HL-60/S4 (cell line): ENCODE results near the gene GPN1.
"Not testable (repeated sequence)": the region's sequence is repeated elsewhere in the genome, so short reads cannot be mapped to it uniquely, and the experiment has no call there.

Experiments
- in situ Hi-C: fragments of 300-500 bp; cut with MboI; formaldehyde crosslinking; loops from 2 replicates; pipeline ENCODE4 v1.14.3; 2022; ENCODE audit warnings: low sequenced_read_pairs

The GPN1 gene

GRCh38 chr2:27626921-27627320 lies 1.9 kb upstream of the GPN1 start:
- in situ Hi-C loops = not testable (repeated sequence)

- in situ Hi-C loops = no loop called here
Measured at GRCh38 chr2:27627963-27628766, 685 bp upstream of the GPN1 start.

- in situ Hi-C loops = not testable (repeated sequence)
Measured at GRCh38 chr2:27630257-27630656, 1.4 kb downstream of the GPN1 start.

- in situ Hi-C loops = no loop called here
Measured at GRCh38 chr2:27634291-27634690, 5.4 kb downstream of the GPN1 start.

GRCh38 chr2:27636766-27637165 lies 7.9 kb downstream of the GPN1 start:
- in situ Hi-C loops = no loop called here

- in situ Hi-C loops = no loop called here
Measured at GRCh38 chr2:27638037-27638637, 9.3 kb downstream of the GPN1 start.

- in situ Hi-C loops = no loop called here
Measured at GRCh38 chr2:27638709-27639108, 9.9 kb downstream of the GPN1 start.

GRCh38 chr2:27640722-27641245 lies 11.9 kb downstream of the GPN1 start:
- in situ Hi-C loops = no loop called here

- in situ Hi-C loops = no loop called here
Measured at GRCh38 chr2:27645197-27645596, 16.3 kb downstream of the GPN1 start.

GRCh38 chr2:27647289-27647688 lies 18.4 kb downstream of the GPN1 start:
- in situ Hi-C loops = no loop called here

GRCh38 chr2:27647737-27648136 lies 18.9 kb downstream of the GPN1 start:
- in situ Hi-C loops = no loop called here

- in situ Hi-C loops = no loop called here
Measured at GRCh38 chr2:27651056-27651455, 22.2 kb downstream of the GPN1 start.

- in situ Hi-C loops = no loop called here
Measured at GRCh38 chr2:27652341-27652740, 23.5 kb downstream of the GPN1 start.

- in situ Hi-C loops = no loop called here
Measured at GRCh38 chr2:27652790-27653189, 23.9 kb downstream of the GPN1 start.

GRCh38 chr2:27653397-27653796 lies 24.5 kb downstream of the GPN1 start:
- in situ Hi-C loops = no loop called here

GRCh38 chr2:27655155-27655951 lies 26.5 kb downstream of the GPN1 start:
- in situ Hi-C loops = no loop called here

- in situ Hi-C loops = no loop called here
Measured at GRCh38 chr2:27661371-27661770, 32.5 kb downstream of the GPN1 start.

- in situ Hi-C loops = no loop called here
Measured at GRCh38 chr2:27663285-27664153, 34.7 kb downstream of the GPN1 start, which contains the start of the genes SLC4A1AP and SUPT7L. Gene SLC4A1AP (plus strand): TSS chr2:27663889. CDS start chr2:27663915, 26 bp downstream. Gene SUPT7L (minus strand): TSS chr2:27663614. CDS start chr2:27662192, 1,422 bp downstream.

GRCh38 chr2:27664154-27664574 lies 35.3 kb downstream of the GPN1 start:
- in situ Hi-C loops = no loop called here

- in situ Hi-C loops = no loop called here
Measured at GRCh38 chr2:27664622-27665363, 35.9 kb downstream of the GPN1 start.
